Measurements from ENCODE around the gene ADAMTSL1. TPM values are rescaled to one million over a fixed set of nuclear protein-coding genes. Genes with fewer than 3 reads are reported as not detected.

Gene ADAMTSL1
- total RNA-seq, 1 donor from 2014 or later = not detected

- Mint-ChIP-seq H3K27ac (no peak overlapping the region), H3K4me1 (ENCODE audit: low read depth) (no peaks in the 10 kb centered on the region), H3K9me3 (no peaks in the 10 kb centered on the region), H3K36me3 (ENCODE audit: low read depth) (no peaks in the 10 kb centered on the region), H3K4me3 (no peak overlapping the region), H3K27me3 (ENCODE audit: insufficient read depth) (no peaks in the 10 kb centered on the region)
- DNase-seq (ENCODE audit: low spot score) = no peak
- intact Hi-C loops (cut with micrococcal nuclease) = no loop called here
Measured at GRCh38 chr9:18448101-18448500, 25.9 kb upstream of the ADAMTSL1 start.

DNA sequence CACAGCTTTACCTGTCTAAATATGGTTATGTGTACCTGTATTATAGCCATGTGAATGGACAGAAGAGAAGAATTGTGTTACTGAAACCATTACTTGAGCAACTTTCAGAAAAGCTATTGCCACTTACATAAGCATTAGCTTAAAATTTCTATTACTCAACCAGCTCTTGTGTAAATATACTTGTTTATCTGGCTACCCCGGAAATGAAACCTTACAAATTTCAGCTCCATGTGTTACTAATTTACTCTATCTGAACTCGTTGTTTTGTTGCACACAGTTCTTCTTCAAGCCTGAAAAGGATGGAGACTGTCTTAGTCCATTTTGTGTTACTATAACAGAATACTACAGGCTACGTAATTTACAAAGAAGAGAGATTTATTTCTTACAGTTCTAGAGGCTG, 22.5 kb upstream of the ADAMTSL1 start:
- intact Hi-C loops (cut with micrococcal nuclease) = no loop called here

DNA sequence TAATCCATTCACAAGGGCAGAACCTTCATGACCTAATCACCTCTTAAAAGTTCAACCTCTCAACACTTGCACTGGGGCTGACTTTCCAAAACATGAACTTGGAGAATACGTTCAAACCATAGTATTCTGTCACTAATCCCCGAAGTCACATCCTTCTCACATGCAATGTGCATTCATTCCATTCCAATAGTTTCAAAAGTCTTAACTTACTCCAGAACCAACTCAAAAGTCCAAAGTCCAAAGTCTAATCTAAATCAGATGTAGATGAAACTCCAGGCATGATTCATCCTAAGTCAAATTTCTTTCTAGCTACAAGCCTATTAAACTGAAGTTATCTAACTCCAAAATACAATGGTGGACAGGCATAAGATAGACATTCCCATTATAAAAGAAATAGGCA, 21.7 kb upstream of the ADAMTSL1 start:
- Mint-ChIP-seq H3K36me3 (ENCODE audit: low read depth) (no peaks in the 10 kb centered on the region), H3K4me1 (ENCODE audit: low read depth) (no peaks in the 10 kb centered on the region), H3K4me3 (no peak overlapping the region), H3K27me3 (ENCODE audit: insufficient read depth) (no peaks in the 10 kb centered on the region), H3K27ac (no peak overlapping the region), H3K9me3 (no peaks in the 10 kb centered on the region)
- no peak for DNase-seq (ENCODE audit: low spot score)
- intact Hi-C loops (cut with micrococcal nuclease) = no loop called here

More for the DNA sequence above, 22.5 kb upstream of the ADAMTSL1 start:
- no peaks in the 10 kb centered on the region for H3K9me3 Mint-ChIP-seq
- no peaks in the 10 kb centered on the region for H3K4me1 Mint-ChIP-seq (ENCODE audit: low read depth)
- DNase-seq (ENCODE audit: low spot score) = no peak
- no peak overlapping the region for H3K27ac Mint-ChIP-seq
- H3K4me3 Mint-ChIP-seq = no peak overlapping the region
- no peaks in the 10 kb centered on the region for H3K36me3 Mint-ChIP-seq (ENCODE audit: low read depth)
- H3K27me3 Mint-ChIP-seq (ENCODE audit: insufficient read depth) = no peaks in the 10 kb centered on the region

GRCh38 chr9:18456624-18457237, 17.2 kb upstream of the ADAMTSL1 start:
- Mint-ChIP-seq H3K4me3 (no peak overlapping the region), H3K9me3 (no peaks in the 10 kb centered on the region), H3K27me3 (ENCODE audit: insufficient read depth) (no peaks in the 10 kb centered on the region), H3K4me1 (ENCODE audit: low read depth) (no peaks in the 10 kb centered on the region), H3K36me3 (ENCODE audit: low read depth) (no peaks in the 10 kb centered on the region), H3K27ac (no peak overlapping the region)
- DNase-seq (ENCODE audit: low spot score) = no peak
- intact Hi-C loops (cut with micrococcal nuclease) = no loop called here

DNA sequence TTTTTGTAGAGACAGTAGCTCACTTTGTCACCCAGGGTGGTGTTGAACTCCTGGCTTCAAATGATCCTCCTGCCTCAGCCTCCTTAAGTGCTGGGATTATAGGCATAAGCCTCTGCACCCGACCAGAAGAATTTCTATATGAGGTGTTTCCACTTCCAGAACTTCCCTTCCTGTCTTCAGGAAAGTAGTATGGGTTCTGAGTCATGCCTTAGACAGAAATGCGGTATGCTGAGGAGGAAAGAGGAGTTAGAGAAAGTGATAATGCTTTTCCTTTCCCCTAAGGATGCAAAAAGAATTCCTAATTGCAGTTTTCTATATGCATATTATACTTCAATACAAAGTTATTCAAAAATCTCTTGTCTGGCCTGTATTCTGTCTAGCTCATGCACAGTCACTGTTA, 16.4 kb upstream of the ADAMTSL1 start:
- Mint-ChIP-seq H3K9me3 (no peaks in the 10 kb centered on the region), H3K4me3 (no peak overlapping the region), H3K4me1 (ENCODE audit: low read depth) (no peaks in the 10 kb centered on the region), H3K36me3 (ENCODE audit: low read depth) (no peaks in the 10 kb centered on the region), H3K27ac (no peak overlapping the region), H3K27me3 (ENCODE audit: insufficient read depth) (no peaks in the 10 kb centered on the region)
- intact Hi-C loops (cut with micrococcal nuclease) = no loop called here
- DNase-seq (ENCODE audit: low spot score) = no peak

- H3K27ac Mint-ChIP-seq = no peak overlapping the region
- H3K9me3 Mint-ChIP-seq = no peaks in the 10 kb centered on the region
- no peak overlapping the region for H3K4me3 Mint-ChIP-seq
- intact Hi-C loops (cut with micrococcal nuclease) = no loop called here
- H3K36me3 Mint-ChIP-seq (ENCODE audit: low read depth) = no peaks in the 10 kb centered on the region
- no peaks in the 10 kb centered on the region for H3K4me1 Mint-ChIP-seq (ENCODE audit: low read depth)
- H3K27me3 Mint-ChIP-seq (ENCODE audit: insufficient read depth) = no peaks in the 10 kb centered on the region
- no peak for DNase-seq (ENCODE audit: low spot score)
Measured at GRCh38 chr9:18459962-18460584, 13.9 kb upstream of the ADAMTSL1 start.

DNA sequence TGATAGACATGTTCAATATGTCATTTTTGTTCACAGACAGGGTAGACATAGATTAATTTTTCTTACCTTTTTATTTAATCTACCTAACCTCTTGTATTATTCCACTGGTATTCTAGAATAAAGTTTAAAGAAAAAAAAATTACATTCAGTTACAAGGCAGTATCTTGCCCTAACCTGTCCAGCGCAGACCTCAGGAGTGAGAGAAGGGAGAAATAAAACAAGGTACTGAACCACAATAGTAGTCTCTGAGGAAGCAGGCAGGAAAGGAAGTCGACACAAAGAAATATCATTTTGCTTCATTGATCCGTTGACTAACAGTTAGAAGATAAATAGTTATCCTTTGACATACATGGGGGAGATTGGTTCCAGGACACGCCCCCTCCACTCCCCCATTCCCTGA, 12.5 kb upstream of the ADAMTSL1 start:
- H3K36me3 Mint-ChIP-seq (ENCODE audit: low read depth) = no peaks in the 10 kb centered on the region
- H3K27me3 Mint-ChIP-seq (ENCODE audit: insufficient read depth) = no peaks in the 10 kb centered on the region
- no peak overlapping the region for H3K4me3 Mint-ChIP-seq
- no peaks in the 10 kb centered on the region for H3K9me3 Mint-ChIP-seq
- no peaks in the 10 kb centered on the region for H3K4me1 Mint-ChIP-seq (ENCODE audit: low read depth)
- intact Hi-C loops (cut with micrococcal nuclease) = no loop called here
- no peak overlapping the region for H3K27ac Mint-ChIP-seq
- DNase-seq (ENCODE audit: low spot score) = no peak

GRCh38 chr9:18463991-18464390, 10.0 kb upstream of the ADAMTSL1 start:
- Mint-ChIP-seq H3K27ac (no peak overlapping the region), H3K36me3 (ENCODE audit: low read depth) (no peaks in the 10 kb centered on the region), H3K9me3 (no peaks in the 10 kb centered on the region), H3K27me3 (ENCODE audit: insufficient read depth) (no peaks in the 10 kb centered on the region), H3K4me1 (ENCODE audit: low read depth) (no peaks in the 10 kb centered on the region), H3K4me3 (no peak overlapping the region)
- intact Hi-C loops (cut with micrococcal nuclease) = no loop called here
- no peak for DNase-seq (ENCODE audit: low spot score)

GRCh38 chr9:18466101-18466500, 7.9 kb upstream of the ADAMTSL1 start:
- Mint-ChIP-seq H3K4me1 (ENCODE audit: low read depth) (no peaks in the 10 kb centered on the region), H3K4me3 (no peak overlapping the region), H3K9me3 (no peaks in the 10 kb centered on the region), H3K36me3 (ENCODE audit: low read depth) (no peaks in the 10 kb centered on the region), H3K27me3 (ENCODE audit: insufficient read depth) (no peaks in the 10 kb centered on the region), H3K27ac (no peak overlapping the region)
- DNase-seq (ENCODE audit: low spot score) = no peak
- intact Hi-C loops (cut with micrococcal nuclease) = no loop called here

GRCh38 chr9:18467696-18468095, 6.3 kb upstream of the ADAMTSL1 start:
- Mint-ChIP-seq H3K4me3 (no peak overlapping the region), H3K27ac (no peak overlapping the region), H3K4me1 (ENCODE audit: low read depth) (no peaks in the 10 kb centered on the region)

DNA sequence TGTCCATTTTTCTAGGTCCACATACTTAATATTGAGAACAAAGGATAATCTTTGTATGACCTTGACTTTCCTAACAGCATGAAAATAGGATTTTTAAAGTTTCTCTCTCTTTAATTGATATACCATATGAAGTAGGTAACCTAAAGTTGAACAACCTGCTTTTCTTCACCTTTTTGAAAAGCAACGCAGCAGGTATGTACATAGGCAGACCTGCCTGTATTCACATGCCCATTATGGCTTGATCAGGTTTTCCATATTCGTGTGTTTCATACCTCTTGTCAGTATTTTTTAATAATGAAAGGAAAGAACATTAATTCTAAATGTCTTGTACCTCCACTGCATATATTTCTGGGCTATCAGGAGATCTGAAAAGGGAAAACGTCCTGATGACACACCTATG, 1.5 kb upstream of the ADAMTSL1 start:
- intact Hi-C loops (cut with micrococcal nuclease) = no loop called here
- Mint-ChIP-seq H3K27me3 (ENCODE audit: insufficient read depth) (peaks cover 14% of the 10 kb centered on the region), H3K27ac (no peak overlapping the region), H3K4me1 (ENCODE audit: low read depth) (no peaks in the 10 kb centered on the region), H3K4me3 (no peak overlapping the region), H3K36me3 (ENCODE audit: low read depth) (no peaks in the 10 kb centered on the region), H3K9me3 (no peaks in the 10 kb centered on the region)
- no peak for DNase-seq (ENCODE audit: low spot score)

More at GRCh38 chr9:18467696-18468095, 6.3 kb upstream of the ADAMTSL1 start:
- Mint-ChIP-seq H3K36me3 (ENCODE audit: low read depth) (no peaks in the 10 kb centered on the region), H3K27me3 (ENCODE audit: insufficient read depth) (peaks cover 2% of the 10 kb centered on the region), H3K9me3 (no peaks in the 10 kb centered on the region)
- DNase-seq (ENCODE audit: low spot score) = no peak
- intact Hi-C loops (cut with micrococcal nuclease) = no loop called here

DNA sequence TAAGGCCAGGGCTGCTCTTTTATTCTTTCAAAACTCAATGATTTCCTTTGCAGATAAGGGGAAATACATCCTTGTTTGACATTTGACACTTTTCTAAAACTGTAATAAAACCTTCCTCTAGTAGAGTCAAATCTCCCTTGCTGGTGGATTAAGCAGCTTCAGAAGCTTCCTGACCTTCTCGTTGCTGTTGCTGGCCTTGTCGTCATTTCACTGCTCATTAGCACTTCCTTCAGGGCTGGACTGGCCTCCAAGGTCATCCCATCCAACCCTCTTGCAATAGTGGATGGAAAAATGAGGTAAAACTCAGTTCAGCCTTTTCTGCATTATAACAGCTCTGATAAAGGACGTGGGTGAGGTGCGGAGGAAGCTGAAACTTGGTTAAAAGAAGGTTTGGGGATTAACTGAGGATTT, 1.1 kb upstream of the ADAMTSL1 start:
- Mint-ChIP-seq H3K27me3 (ENCODE audit: insufficient read depth) (peaks cover 14% of the 10 kb centered on the region), H3K27ac (no peak overlapping the region), H3K4me3 (no peak overlapping the region), H3K4me1 (ENCODE audit: low read depth) (no peaks in the 10 kb centered on the region), H3K36me3 (ENCODE audit: low read depth) (no peaks in the 10 kb centered on the region), H3K9me3 (no peaks in the 10 kb centered on the region)
- no peak for DNase-seq (ENCODE audit: low spot score)
- intact Hi-C loops (cut with micrococcal nuclease) = no loop called here

GRCh38 chr9:18474783-18475182, 830 bp downstream of the ADAMTSL1 start:
- no peak for DNase-seq (ENCODE audit: low spot score)
- no peaks in the 10 kb centered on the region for H3K36me3 Mint-ChIP-seq (ENCODE audit: low read depth)
- peaks cover 14% of the 10 kb centered on the region for H3K27me3 Mint-ChIP-seq (ENCODE audit: insufficient read depth)
- intact Hi-C loops (cut with micrococcal nuclease) = no loop called here
- no peaks in the 10 kb centered on the region for H3K4me1 Mint-ChIP-seq (ENCODE audit: low read depth)
- H3K9me3 Mint-ChIP-seq = no peaks in the 10 kb centered on the region
- no peak overlapping the region for H3K4me3 Mint-ChIP-seq
- H3K27ac Mint-ChIP-seq = no peak overlapping the region
